K562 (cell line): ENCODE data around the gene MRPL2. TPM values are rescaled to one million over a fixed set of nuclear protein-coding genes. Genes with fewer than 3 reads are reported as not detected.

Source experiments
- ATAC-seq: fragments of 200-7000 bp; cut with Tn5 transposase; 3 replicates; pipeline ENCODE4 v1.9.1; 2020; ENCODE audit warnings: moderate library complexity
- BruUV-seq: library from RNA; stranded (reverse); fragments of 400-500 nt; replicated peaks from 2 replicates; lab custom pipeline; 2021; lab: Mats Ljungman, UMichigan
- CTCF ChIA-PET: fragments of 300-600 bp; formaldehyde crosslinking; extraction: SDS; loops from one replicate; lab custom pipeline; 2021; ENCODE audit warnings: low intra/inter-chr PET ratio; lab: Yijun Ruan, JAX
- POLR2A ChIA-PET: fragments of 300-600, 350-650 bp; sonication (Branson Sonifier 250); formaldehyde crosslinking; extraction: SDS; loops from one replicate; lab custom pipeline; 2021; ENCODE audit warnings: antibody characterized with exemption, inconsistent platforms; lab: Yijun Ruan, JAX
- DNase-seq, 4 experiments: peaks; one replicate each; pipeline versions ENCODE4 v3.0.0 to v3.0.0-alpha.2; 2011 to 2018; ENCODE audit warnings: low spot score in 3 of 4, mixed read lengths in 3 of 4; ENCODE audit errors: extremely low read depth in 1 of 4
- FAIRE-seq: peaks from 2 replicates; lab custom pipeline; 2011; peaks lifted over from hg19 to GRCh38; lab: Jason Lieb, UNC
- H2AFZ ChIP-seq: 2 replicates; pipeline ENCODE4 v1.6.0; 2011; ENCODE audit warnings: low read depth, low read length, control low read depth, inconsistent platforms
- H3K27ac ChIP-seq: fragments of 200-600 bp; 3 replicates; pipeline ENCODE4 v1.8.0; 2011; ENCODE audit warnings: low read depth, mild to moderate bottlenecking, control low read depth, inconsistent platforms, low read length, moderate library complexity, mixed read lengths; ENCODE audit errors: extremely low read depth
- H3K27me3 ChIP-seq, 2 experiments: fragments of 300-600 bp in 1 of 2; 2 replicates in 1 of 2; 3 replicates in 1 of 2; pipeline versions ENCODE4 v1.6.0 to v1.8.0; 2011; ENCODE audit warnings: inconsistent platforms in 2 of 2, low read length in 2 of 2, mild to moderate bottlenecking in 1 of 2, mixed read lengths in 1 of 2, moderate library complexity in 1 of 2; ENCODE audit not compliant: control insufficient read depth in 2 of 2, insufficient read depth in 2 of 2
- H3K36me3 ChIP-seq: fragments of 300-600 bp; 3 replicates; pipeline ENCODE4 v1.8.0; 2011; ENCODE audit warnings: mild to moderate bottlenecking, low read length, inconsistent platforms; ENCODE audit not compliant: control insufficient read depth, insufficient read depth
- H3K4me1 ChIP-seq, 2 experiments: fragments of 200-600 bp in 1 of 2; replicated peaks in 1 of 2; 2 replicates in 1 of 2; 3 replicates in 1 of 2; pipeline versions ENCODE4 v1.5.1 to v1.8.0; 2011; ENCODE audit warnings: inconsistent platforms in 2 of 2, low read length in 2 of 2, mild to moderate bottlenecking in 1 of 2, mixed read lengths in 1 of 2, moderate library complexity in 1 of 2; ENCODE audit not compliant: control insufficient read depth in 2 of 2, insufficient read depth in 2 of 2
- H3K4me2 ChIP-seq: 2 replicates; pipeline ENCODE4 v1.6.1; 2011; ENCODE audit warnings: low read length, control low read depth, inconsistent platforms, mixed read lengths; ENCODE audit not compliant: insufficient read depth
- H3K4me3 ChIP-seq: fragments of 200-600 bp; sonication (generic), shearing (Covaris generic); 2 replicates; pipeline ENCODE4 v1.5.1; 2016; ENCODE audit warnings: control low read depth, inconsistent platforms
- H3K79me2 ChIP-seq: fragments of 200-600 bp; 3 replicates; pipeline ENCODE4 v1.8.0; 2011; ENCODE audit warnings: low read length, inconsistent platforms; ENCODE audit not compliant: control insufficient read depth, insufficient read depth
- H3K9ac ChIP-seq, 2 experiments: 2 replicates each; pipeline versions ENCODE4 v1.6.0 to v1.6.1; 2011; ENCODE audit warnings: low read depth in 2 of 2, low read length in 2 of 2, control low read depth in 1 of 2, inconsistent platforms in 1 of 2, mild to moderate bottlenecking in 1 of 2, mixed read lengths in 1 of 2; ENCODE audit not compliant: insufficient read depth in 1 of 2
- H3K9me1 ChIP-seq: one replicate; pipeline ENCODE4 v1.6.0; 2011; ENCODE audit warnings: inconsistent platforms, mild to moderate bottlenecking, low read length, moderate library complexity; ENCODE audit not compliant: control insufficient read depth, insufficient read depth
- H3K9me3 ChIP-seq: replicated peaks from 2 replicates; pipeline ENCODE4 v1.5.1; 2011; ENCODE audit warnings: low read depth, low read length, inconsistent platforms; ENCODE audit not compliant: control insufficient read depth, insufficient read depth
- H4K20me1 ChIP-seq: replicated peaks from 2 replicates; pipeline ENCODE4 v1.6.1; 2011; ENCODE audit warnings: low read length, inconsistent platforms, mixed read lengths; ENCODE audit not compliant: control insufficient read depth, insufficient read depth
- E2F1 ChIP-seq: sonication (generic); formaldehyde crosslinking; IDR thresholded peaks from 2 replicates; pipeline ENCODE4 v1.8.1; 2023; ENCODE audit warnings: mild to moderate bottlenecking, missing genetic modification reagents, moderate library complexity
- PHB ChIP-seq: fragments of 250-450 bp; sonication (Bioruptor Pico); IDR thresholded peaks from 2 replicates; pipeline ENCODE4 v1.5.0; 2021
- PHF8 ChIP-seq: fragments of 200-600 bp; sonication (generic); IDR thresholded peaks from 2 replicates; pipeline ENCODE4 v1.6.1; 2012; ENCODE audit warnings: mixed run types, mild to moderate bottlenecking, inconsistent platforms, low read length, moderate library complexity, borderline replicate concordance
- SIN3A ChIP-seq, 2 experiments: fragments of 150-350 bp in 1 of 2; IDR thresholded peaks; 2 replicates each; pipeline ENCODE4 v1.6.1; 2011 to 2016; ENCODE audit warnings: borderline replicate concordance in 2 of 2, low read depth in 2 of 2, low read length in 2 of 2, mild to moderate bottlenecking in 2 of 2, moderate library complexity in 2 of 2; ENCODE audit not compliant: control insufficient read depth in 1 of 2
- WGBS: fragments of 100-300 bp; shearing (Covaris generic); methylation state at CpG from one replicate; pipeline ENCODE4 v1.1.6; 2016; ENCODE audit warnings: low coverage, mixed read lengths; ENCODE audit not compliant: insufficient coverage; ENCODE audit errors: missing lambda C conversion rate; 5-methylcytosine and 5-hydroxymethylcytosine counted together
- in situ Hi-C: fragments of 300-500 bp; cut with MboI; formaldehyde crosslinking; loops from 4 replicates; pipeline ENCODE4 v1.15.0; 2018; ENCODE audit warnings: inconsistent platforms, mixed read lengths
- intact Hi-C: fragments of 100-400 bp; cut with micrococcal nuclease; formaldehyde crosslinking; loops from 2 replicates; pipeline ENCODE4 v1.14.2; 2022
- polyA plus RNA-seq, 8 experiments: library from polyadenylated mRNA; depleted of rRNA in 4 of 8; stranded (reverse) in 5 of 8; unstranded in 3 of 8; fragments of >200 nt; fragmentation: Nextera tagmentation in 2 of 8; fragmentation: Illumina TruSeq in 1 of 8; extraction: Ambion mirVana in 2 of 8; extraction: Trizol in 1 of 8; gene quantifications; 2 replicates each; pipeline versions ENCODE4 v1.2.1 to v1.2.3, GENCODE V29; 2011 to 2014; ENCODE audit warnings: inconsistent platforms in 1 of 8, missing spikeins in 1 of 8
- total RNA-seq, 7 experiments: library from RNA; depleted of rRNA in 6 of 7; stranded (reverse); fragments of >200 nt in 6 of 7; fragmentation: Illumina TruSeq in 2 of 7; extraction: Trizol in 2 of 7; gene quantifications; 2 replicates each; pipeline versions ENCODE4 v1.2.1 to v1.2.3, GENCODE V29; 2011 to 2021; ENCODE audit warnings: low replicate concordance in 1 of 7
- TF ChIP-seq, protein P1 (sequence below), 3 experiments: IDR thresholded peaks in 2 of 3; conservative IDR thresholded peaks in 1 of 3; 2 replicates each; pipeline ENCODE4 v1.5.1; 2011 to 2012; ENCODE audit warnings: low read length in 3 of 3, mild to moderate bottlenecking in 3 of 3, control low read depth in 2 of 3, improper control_type of control experiment in 1 of 3, inconsistent platforms in 1 of 3, low read depth in 1 of 3, mixed read lengths in 1 of 3, moderate library complexity in 1 of 3; ENCODE audit not compliant: insufficient read depth in 2 of 3

MRPL2 gene
- total and polyA plus RNA-seq, 9 of the 15 experiments (the other 6 are each of a cell fraction or from before 2014, with no cell fraction given) = 63.1 to 262 (median 121) TPM

DNA sequence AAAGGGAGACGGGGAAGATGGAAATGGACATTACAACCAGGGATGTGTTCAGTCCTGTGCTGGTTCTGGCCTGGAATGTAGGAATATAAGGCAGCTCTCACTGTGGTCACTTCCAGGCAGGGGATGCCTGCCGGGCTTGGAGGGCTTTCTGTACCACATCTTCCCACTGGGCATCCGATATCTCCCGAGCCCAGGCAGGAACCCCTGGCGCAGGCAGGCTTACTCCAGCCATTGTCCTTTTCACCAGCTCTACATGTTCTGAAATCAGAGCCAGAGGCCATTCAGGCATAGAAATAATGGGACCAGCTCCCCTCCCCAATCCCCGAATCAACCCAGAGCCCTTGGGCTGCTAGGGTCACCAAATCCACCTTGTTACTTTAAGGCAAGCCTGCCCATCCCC is 46.9 kb downstream of the MRPL2 start:
- peak overlapping the region; percentile 96 for H3K4me2 ChIP-seq
- TF ChIP-seq PHB (CRISPR knock-in tag) (no peak), SIN3A (IDR thresholded peaks at IDR 0.05; ENCODE audit: borderline replicate concordance in 2 of 2, control insufficient read depth in 1 of 2, low read depth in 2 of 2, low read length in 2 of 2) (no peak), PHF8 (0 out of 2 replicates have a peak, but pooled peaks have one; percentile 9)
- TF ChIP-seq, all 486 proteins: peak for 1
- no peak overlapping the region for H2AFZ ChIP-seq
- H3K4me1 ChIP-seq = peaks cover 29 to 32% of the 10 kb centered on the region in 2 experiments; a peak in 4 of 5 replicates
- H3K27ac ChIP-seq = no peak overlapping the region
- ATAC-seq (no peak), DNase-seq (no peak), FAIRE-seq (no peak)
- H3K9me1 ChIP-seq = no peaks in the 10 kb centered on the region
- H3K4me3 ChIP-seq = peak overlapping the region; percentile 79
- H3K9me3 ChIP-seq = no peaks in the 10 kb centered on the region
- no TSS peak for BruUV-seq
- ChIA-PET CTCF (no interaction called here), POLR2A (interaction anchor here (0.6 to 3.9 kb wide), 11 partner anchors 10 to 160 kb away, joined by 3 to 23 read pairs (median 4); partner anchors contain the start of genes CNPY3 and PPP2R5D)
- no peaks in the 10 kb centered on the region for H3K27me3 ChIP-seq
- H3K9ac ChIP-seq = peak overlapping the region; percentile 66 to 76; a peak in 3 of 4 replicates
- H4K20me1 ChIP-seq = peaks cover 4% of the 10 kb centered on the region; the same call in 1 of the 2 replicates
- peaks cover 49% of the 10 kb centered on the region for H3K79me2 ChIP-seq
- in situ Hi-C loops = no loop called here
- intact Hi-C loops = no loop called here
- H3K36me3 ChIP-seq = peaks cover 71% of the 10 kb centered on the region
- WGBS = 87% methylated on average over 6 of the region's 6 CpGs

- CTCF ChIA-PET = no interaction called here
- FAIRE-seq = no peak
These were observed 48.0 kb downstream of the MRPL2 start for GRCh38 chr6:43011207-43011606.

More at GRCh38 chr6:43011207-43011606, 48.0 kb downstream of the MRPL2 start:
- TF ChIP-seq, protein P1, sequence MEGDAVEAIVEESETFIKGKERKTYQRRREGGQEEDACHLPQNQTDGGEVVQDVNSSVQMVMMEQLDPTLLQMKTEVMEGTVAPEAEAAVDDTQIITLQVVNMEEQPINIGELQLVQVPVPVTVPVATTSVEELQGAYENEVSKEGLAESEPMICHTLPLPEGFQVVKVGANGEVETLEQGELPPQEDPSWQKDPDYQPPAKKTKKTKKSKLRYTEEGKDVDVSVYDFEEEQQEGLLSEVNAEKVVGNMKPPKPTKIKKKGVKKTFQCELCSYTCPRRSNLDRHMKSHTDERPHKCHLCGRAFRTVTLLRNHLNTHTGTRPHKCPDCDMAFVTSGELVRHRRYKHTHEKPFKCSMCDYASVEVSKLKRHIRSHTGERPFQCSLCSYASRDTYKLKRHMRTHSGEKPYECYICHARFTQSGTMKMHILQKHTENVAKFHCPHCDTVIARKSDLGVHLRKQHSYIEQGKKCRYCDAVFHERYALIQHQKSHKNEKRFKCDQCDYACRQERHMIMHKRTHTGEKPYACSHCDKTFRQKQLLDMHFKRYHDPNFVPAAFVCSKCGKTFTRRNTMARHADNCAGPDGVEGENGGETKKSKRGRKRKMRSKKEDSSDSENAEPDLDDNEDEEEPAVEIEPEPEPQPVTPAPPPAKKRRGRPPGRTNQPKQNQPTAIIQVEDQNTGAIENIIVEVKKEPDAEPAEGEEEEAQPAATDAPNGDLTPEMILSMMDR (IDR thresholded peaks at IDR 0.05 in 2 of 3, conservative IDR thresholded peaks at IDR 0.05 in 1 of 3; ENCODE audit: insufficient read depth in 2 of 3, low read depth in 1 of 3, low read length in 3 of 3) = peak in 2 of 3 experiments; percentile 8 to 43; a peak in 3 of 6 replicates
- TF ChIP-seq E2F1 (CRISPR knock-in tag) = no peak
- TF ChIP-seq, all 486 proteins: peak for 1
- peaks cover 18 to 21% of the 10 kb centered on the region in 2 experiments; a peak in 4 of 5 replicates for H3K4me1 ChIP-seq
- H3K79me2 ChIP-seq = peaks cover 37% of the 10 kb centered on the region
- in situ Hi-C loops (no loop called here), intact Hi-C loops (no loop called here)
- peaks cover 4% of the 10 kb centered on the region; the same call in 1 of the 2 replicates for H4K20me1 ChIP-seq
- POLR2A ChIA-PET = interaction anchor here (0.6 to 1.4 kb wide), 7 partner anchors 27 to 136 kb away, joined by 3 to 7 read pairs (median 3); partner anchors contain the start of genes CNPY3, CUL7, MRPL2 and PPP2R5D
- H3K4me3 ChIP-seq = no peak overlapping the region
- no peaks in the 10 kb centered on the region for H3K27me3 ChIP-seq
- H3K9me1 ChIP-seq = no peaks in the 10 kb centered on the region
- 91% methylated on average over 5 of the region's 6 CpGs for WGBS
- no peak overlapping the region for H3K27ac ChIP-seq
- no peaks in the 10 kb centered on the region for H3K9me3 ChIP-seq
- peak overlapping the region in 1 of 2 experiments; percentile 54; a peak in 1 of 4 replicates for H3K9ac ChIP-seq
- no peak for ATAC-seq
- peaks cover 69% of the 10 kb centered on the region for H3K36me3 ChIP-seq
- no peak overlapping the region for H3K4me2 ChIP-seq
- BruUV-seq = TSS peak; percentile 19
- H2AFZ ChIP-seq = no peak overlapping the region
- no peak for DNase-seq
